GM18526 (cell line): ENCODE measurements around the gene NCOA4.

ENCODE experiments used
- POLR2A ChIP-seq: IDR thresholded peaks from 3 replicates; pipeline ENCODE4 v1.6.1; 2011; ENCODE audit not compliant: insufficient read length; ENCODE audit errors: extremely low read depth

Gene NCOA4

GRCh38 chr10:46060706-46061105, 30.3 kb upstream of the NCOA4 start:
- TF ChIP-seq POLR2A: no peak

DNA sequence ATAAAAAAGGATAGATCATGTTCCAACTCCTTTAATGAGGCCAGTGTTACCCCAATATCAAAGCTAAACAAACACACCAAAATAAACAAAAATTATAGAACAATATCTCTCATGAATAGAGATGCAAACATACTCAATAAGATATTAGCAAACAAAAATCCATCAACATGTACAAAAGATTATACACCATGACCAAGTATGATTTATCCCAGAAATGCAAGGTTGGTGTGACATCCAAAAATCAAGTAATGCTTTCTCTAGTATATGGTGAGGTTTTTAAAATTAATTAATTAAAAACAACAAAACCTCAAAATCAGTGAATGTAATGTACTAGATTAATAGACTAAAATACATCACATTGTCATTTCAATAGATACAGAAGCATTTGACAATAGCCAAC, 26.6 kb upstream of the NCOA4 start:
- no peak for TF ChIP-seq POLR2A

- TF ChIP-seq POLR2A: no peak
Measured at GRCh38 chr10:46055771-46056170, 25.3 kb upstream of the NCOA4 start.

- no peak for TF ChIP-seq POLR2A
Measured at GRCh38 chr10:46053534-46054434, 23.4 kb upstream of the NCOA4 start.

DNA sequence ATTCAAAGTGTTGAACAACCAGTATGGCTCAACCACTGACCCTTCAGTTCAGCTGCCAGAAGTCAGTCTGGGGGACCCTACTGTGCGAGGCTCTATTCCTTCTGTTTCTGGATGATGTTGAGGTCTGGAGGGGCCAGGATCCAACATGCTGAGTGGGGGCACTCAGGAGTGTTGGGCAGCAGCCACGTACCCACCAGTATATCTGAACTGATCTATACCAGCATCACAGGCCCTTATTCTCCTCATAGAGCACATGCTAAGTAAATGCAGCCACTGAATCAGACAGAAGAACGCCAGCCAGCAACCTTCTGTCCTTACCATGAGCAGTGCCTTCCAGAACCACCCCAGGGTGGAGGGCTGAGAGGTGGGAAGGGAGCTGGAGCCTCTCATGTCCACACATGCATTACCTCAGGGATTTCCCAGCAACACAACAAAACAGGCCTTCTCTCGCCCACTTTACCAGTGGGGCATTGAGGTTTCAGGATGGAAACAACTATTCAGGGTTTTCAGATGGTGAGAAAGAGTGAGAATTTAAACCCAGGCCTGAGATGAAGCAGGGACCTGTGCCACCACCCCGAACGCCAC, 22.5 kb upstream of the NCOA4 start:
- TF ChIP-seq POLR2A: no peak

GRCh38 chr10:46052057-46052790, 21.8 kb upstream of the NCOA4 start:
- TF ChIP-seq POLR2A: no peak

DNA sequence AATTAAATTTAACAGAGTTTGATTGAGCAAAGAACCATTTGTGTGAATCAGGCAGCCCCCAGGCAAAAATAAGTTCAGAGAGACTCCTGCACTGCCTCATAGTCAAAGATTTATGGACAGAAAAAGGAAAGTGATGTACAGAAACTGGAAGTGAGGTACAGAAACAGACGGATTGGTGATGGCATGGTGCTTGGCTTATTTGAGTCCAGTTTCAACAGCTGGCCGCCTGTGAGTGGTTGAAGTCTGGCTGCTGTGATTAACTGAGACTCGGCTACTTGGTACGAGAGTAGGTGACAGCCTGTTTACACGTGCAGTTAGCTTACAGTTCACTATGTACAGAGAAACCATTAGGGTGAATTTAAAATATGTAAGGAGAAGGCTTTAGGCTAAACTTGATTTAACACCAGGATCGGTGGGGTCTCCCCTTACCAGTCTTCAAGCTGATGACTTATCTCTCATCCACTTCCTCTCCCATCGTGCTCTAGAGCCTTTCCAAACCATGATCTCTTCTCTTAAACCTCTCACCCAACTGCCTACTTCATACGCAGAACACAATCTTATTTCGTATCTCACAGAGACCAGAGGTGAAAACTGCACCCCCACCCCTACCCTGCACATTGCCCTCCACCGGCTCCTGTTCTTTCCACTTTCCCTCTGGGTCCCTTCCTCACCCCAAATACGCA, 20.7 kb upstream of the NCOA4 start:
- TF ChIP-seq POLR2A: no peak

DNA sequence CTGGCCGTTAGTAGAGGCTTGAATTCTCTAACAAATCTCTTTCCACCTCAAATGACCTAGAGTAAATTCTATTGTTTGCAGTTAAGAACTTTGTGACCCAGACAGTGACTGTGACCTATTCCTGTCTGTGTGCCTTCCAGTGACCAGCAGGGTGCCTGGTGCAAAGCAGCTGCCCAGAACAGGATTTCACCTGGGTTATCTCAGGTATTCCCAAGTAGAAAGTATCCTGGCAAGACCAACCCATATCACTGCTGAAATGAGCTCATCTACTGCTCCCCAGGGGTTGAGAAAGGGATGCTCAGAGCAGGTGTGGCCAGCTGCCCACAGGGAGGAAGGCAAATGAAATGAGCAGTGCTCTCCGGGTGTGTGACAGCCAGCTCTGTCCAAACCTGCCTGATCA, 17.7 kb upstream of the NCOA4 start:
- TF ChIP-seq POLR2A: no peak

GRCh38 chr10:46046261-46046660, 15.8 kb upstream of the NCOA4 start, which contains the start of gene MSMB:
TSS of gene MSMB (minus strand) at chr10:46046269. CDS start at chr10:46046237, 32 bp downstream.
- no peak for TF ChIP-seq POLR2A

GRCh38 chr10:46042527-46042926, 12.1 kb upstream of the NCOA4 start:
- TF ChIP-seq POLR2A: no peak

- no peak for TF ChIP-seq POLR2A
Measured at GRCh38 chr10:46040004-46040403, 9.6 kb upstream of the NCOA4 start.

- TF ChIP-seq POLR2A: no peak
Measured at GRCh38 chr10:46037107-46037825, 6.8 kb upstream of the NCOA4 start.

GRCh38 chr10:46035923-46036849, 5.8 kb upstream of the NCOA4 start:
- TF ChIP-seq POLR2A: no peak

- no peak for TF ChIP-seq POLR2A
Measured at GRCh38 chr10:46033602-46034011, 3.2 kb upstream of the NCOA4 start.
